Spleen (tissue), 11 donors: ENCODE measurements around the gene NDUFS5. TPM values are rescaled to one million over a fixed set of nuclear protein-coding genes. Genes with fewer than 3 reads are reported as not detected.

Experiments used
- DNase-seq: peaks from one replicate; pipeline ENCODE4 v3.0.0-alpha.2; 2020
- H3K27ac ChIP-seq, 8 donors: fragments of 200-600 bp; sonication (generic) in 7 of 8; 1 replicate in 4 of 8; 2 replicates in 4 of 8; pipeline versions ENCODE4 v1.5.0 to v1.8.0; 2016 to 2021; ENCODE audit warnings: inconsistent platforms in 4 of 8, mild to moderate bottlenecking in 4 of 8, moderate library complexity in 1 of 8
- H3K27me3 ChIP-seq, 7 donors: fragments of 200-600 bp; sonication (generic) in 6 of 7; replicated peaks in 1 of 7; 1 replicate in 4 of 7; 2 replicates in 3 of 7; pipeline versions ENCODE4 v1.5.0 to v1.8.0; 2016 to 2021; ENCODE audit warnings: inconsistent platforms in 3 of 7, mild to moderate bottlenecking in 1 of 7
- H3K36me3 ChIP-seq, 6 donors: fragments of 200-600 bp; sonication (generic) in 5 of 6; 1 replicate in 4 of 6; 2 replicates in 2 of 6; pipeline versions ENCODE4 v1.5.0 to v1.8.0; 2016 to 2021; ENCODE audit warnings: inconsistent platforms in 2 of 6
- H3K4me1 ChIP-seq, 6 donors: fragments of 200-600 bp; sonication (generic) in 5 of 6; 1 replicate in 3 of 6; 2 replicates in 3 of 6; pipeline versions ENCODE4 v1.5.0 to v1.8.0; 2016 to 2021; ENCODE audit warnings: inconsistent platforms in 3 of 6
- H3K4me3 ChIP-seq, 8 donors: fragments of 200-600 bp; sonication (generic) in 7 of 8; 1 replicate in 4 of 8; 2 replicates in 4 of 8; pipeline versions ENCODE4 v1.5.0 to v1.8.0; 2016 to 2021; ENCODE audit warnings: inconsistent platforms in 4 of 8, mild to moderate bottlenecking in 4 of 8, moderate library complexity in 2 of 8
- H3K9me3 ChIP-seq, 8 donors: fragments of 200-600 bp; sonication (generic) in 7 of 8; 1 replicate in 4 of 8; 2 replicates in 4 of 8; pipeline versions ENCODE4 v1.5.0 to v1.8.0; 2016 to 2021; ENCODE audit warnings: inconsistent platforms in 4 of 8
- CTCF ChIP-seq, 11 experiments: fragments of 200-600 bp in 7 of 11; fragments of 450-650 bp in 4 of 11; sonication (generic) in 4 of 11; IDR thresholded peaks in 8 of 11; conservative IDR thresholded peaks in 3 of 11; 1 replicate in 7 of 11; 2 replicates in 4 of 11; pipeline versions ENCODE4 v1.4.0 to v1.8.0; 2016 to 2021; ENCODE audit warnings: antibody characterized with exemption in 11 of 11, inconsistent platforms in 4 of 11, mild to moderate bottlenecking in 1 of 11
- POLR2A ChIP-seq, 3 donors: fragments of 450-650 bp; IDR thresholded peaks; one replicate each; pipeline ENCODE4 v1.5.1; 2017; ENCODE audit warnings: antibody characterized with exemption in 3 of 3, mild to moderate bottlenecking in 1 of 3
- POLR2AphosphoS5 ChIP-seq, 3 donors: sonication (generic); formaldehyde crosslinking; IDR thresholded peaks; one replicate each; pipeline ENCODE4 v1.5.1; 2017; ENCODE audit warnings: antibody characterized with exemption in 3 of 3
- WGBS, 5 donors: extraction: QIAGEN DNeasy Blood & Tissue Kit in 3 of 5; methylation state at CpG; one replicate each; pipeline versions ENCODE4 v1.1.5 to v1.1.7; 2013 to 2018; 5-methylcytosine and 5-hydroxymethylcytosine counted together
- intact Hi-C: fragments of 100-400 bp; cut with DNase I; formaldehyde crosslinking; loops from one replicate; pipeline ENCODE4 v1.15.0; 2023; ENCODE audit warnings: low total_unique reads
- polyA plus RNA-seq, 3 donors: library from polyadenylated mRNA; stranded (reverse); fragments of 200-250 nt; gene quantifications; one replicate each; pipeline ENCODE4 v1.2.1, GENCODE V29; 2013
- total RNA-seq, 7 donors: library from RNA; depleted of rRNA in 3 of 7; stranded (reverse); fragments of >200 nt in 3 of 7; fragmentation: NEBNext Ultra II Directional in 4 of 7; extraction: Animal tissue kit (Norgen Biotek cat#: 25700) in 4 of 7; gene quantifications; one replicate each; pipeline versions ENCODE4 v1.1.0 to v1.2.1, GENCODE V29; 2016 to 2021
- donor health status: healthy with polysubstance abuse.
- donor health status: DM: no; HTN: no; CAD: no; lungs with moderate emphysema.
- donor health status: DM: no; HTN: no; CAD: no.
- donor health status: Bipolar disorder and iron deficiency.
- donor health status: healthy.
- donor health status: DM: no; HTN: no; CAD: no.
- donor health status: DM: yes; HTN: yes; CAD: no.

Gene NDUFS5
- total and polyA plus RNA-seq, 10 donors = 89.7 to 338 (median 261) TPM

GRCh38 chr1:39044762-39045161 lies 18.6 kb downstream of the NDUFS5 start:
- Histone ChIP-seq H3K27ac (no peak overlapping the region), H3K9me3 (no peaks in the 10 kb centered on the region), H3K27me3 (no peaks in the 10 kb centered on the region), H3K36me3 (peaks cover 0 to 53% (median 11%) of the 10 kb centered on the region in 6 donors), H3K4me1 (peaks cover 0 to 7% (median 0%) of the 10 kb centered on the region in 6 donors), H3K4me3 (no peak overlapping the region)
- intact Hi-C loops = no loop called here
- DNase-seq = no peak
- TF ChIP-seq CTCF (IDR thresholded peaks at IDR 0.05 in 8 of 11, conservative IDR thresholded peaks at IDR 0.05 in 3 of 11) (peak in 1 of 11 experiments; percentile 10), POLR2A (IDR thresholded peaks at IDR 0.05) (no peak)
- 85 to 100% (median 93%) methylated on average over 1 of the region's 1 CpG for WGBS, 5 donors

- WGBS, 5 donors = 78 to 99% (median 86%) methylated on average over 5 to 8 of the region's 8 CpGs
- TF ChIP-seq POLR2A (IDR thresholded peaks at IDR 0.05) (no peak), POLR2AphosphoS5 (IDR thresholded peaks at IDR 0.05) (no peak)
- Histone ChIP-seq H3K4me3 (no peak overlapping the region), H3K27ac (no peak overlapping the region), H3K4me1 (peaks cover 0 to 7% (median 0%) of the 10 kb centered on the region in 6 donors), H3K9me3 (no peaks in the 10 kb centered on the region), H3K27me3 (no peaks in the 10 kb centered on the region), H3K36me3 (peaks cover 0 to 55% (median 11%) of the 10 kb centered on the region in 6 donors)
- DNase-seq = no peak
- intact Hi-C loops = no loop called here
Measured at GRCh38 chr1:39045231-39045630, 19.1 kb downstream of the NDUFS5 start.

DNA sequence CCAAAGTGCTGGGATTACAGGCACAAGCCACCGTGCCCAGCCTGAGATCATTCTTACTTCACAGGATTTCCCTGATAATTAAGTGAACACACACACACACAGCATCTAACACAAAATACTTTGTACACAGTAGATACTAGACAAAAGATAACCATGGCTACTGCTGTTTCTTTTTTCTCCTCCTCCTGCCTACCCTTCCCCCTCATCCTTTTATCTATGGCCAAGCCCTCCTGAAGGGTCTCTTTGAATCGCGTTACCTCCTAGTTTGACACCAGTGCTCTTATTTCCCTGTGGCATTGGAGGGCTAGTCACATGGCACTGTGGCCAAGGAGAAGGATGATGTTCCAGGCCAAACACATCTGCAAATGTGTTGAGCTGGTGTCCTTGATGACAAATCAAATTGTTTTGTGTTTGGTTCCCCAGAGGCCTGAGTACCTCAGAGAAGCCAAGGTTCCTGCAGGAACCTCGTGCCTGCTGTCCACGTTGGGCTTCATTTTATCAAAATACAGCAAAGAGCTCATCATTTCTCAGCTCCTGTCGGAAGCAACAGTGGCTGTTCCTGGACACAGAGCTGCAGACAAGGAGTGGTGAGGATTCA lies 20.6 kb downstream of the NDUFS5 start:
- peaks cover 0 to 43% (median 6%) of the 10 kb centered on the region in 6 donors for H3K36me3 ChIP-seq
- H3K4me3 ChIP-seq = no peak overlapping the region
- peak overlapping the region in 3 of 8 donors; percentile 8 to 30 (median 30) for H3K27ac ChIP-seq
- 69 to 87% (median 77%) methylated on average over 6 of the region's 6 CpGs for WGBS, 5 donors
- H3K27me3 ChIP-seq = no peaks in the 10 kb centered on the region
- TF ChIP-seq CTCF (IDR thresholded peaks at IDR 0.05 in 8 of 11, conservative IDR thresholded peaks at IDR 0.05 in 3 of 11) (no peak), POLR2A (IDR thresholded peaks at IDR 0.05) (no peak), POLR2AphosphoS5 (IDR thresholded peaks at IDR 0.05) (no peak)
- peaks cover 0 to 7% (median 0%) of the 10 kb centered on the region in 6 donors for H3K4me1 ChIP-seq
- H3K9me3 ChIP-seq = no peaks in the 10 kb centered on the region
- no peak for DNase-seq
- intact Hi-C loops = no loop called here

GRCh38 chr1:39047374-39048229 lies 21.5 kb downstream of the NDUFS5 start:
- WGBS, 5 donors = 54 to 69% (median 58%) methylated on average over 11 to 12 of the region's 12 CpGs
- Histone ChIP-seq H3K9me3 (no peaks in the 10 kb centered on the region), H3K27ac (peak overlapping the region in 3 of 8 donors; percentile 8 to 30 (median 30)), H3K27me3 (no peaks in the 10 kb centered on the region), H3K36me3 (peaks cover 0 to 34% (median 3%) of the 10 kb centered on the region in 6 donors), H3K4me1 (peaks cover 0 to 7% (median 0%) of the 10 kb centered on the region in 6 donors), H3K4me3 (no peak overlapping the region)
- no peak for TF ChIP-seq POLR2A (IDR thresholded peaks at IDR 0.05)
- no peak for TF ChIP-seq POLR2AphosphoS5 (IDR thresholded peaks at IDR 0.05)
- TF ChIP-seq CTCF (IDR thresholded peaks at IDR 0.05 in 8 of 11, conservative IDR thresholded peaks at IDR 0.05 in 3 of 11) = no peak
- DNase-seq = no peak
- intact Hi-C loops = no loop called here
